PC-3 (cell line): ENCODE data around the gene ADAMTS17.

ENCODE experiments used
- EZH2 ChIP-seq: fragments of 300-600 bp; sonication (generic); IDR thresholded peaks from one replicate; pipeline ENCODE4 v1.6.1; 2017; ENCODE audit warnings: antibody characterized with exemption, mild to moderate bottlenecking, low read length; ENCODE audit not compliant: unreplicated experiment
- EZH2phosphoT487 ChIP-seq: fragments of 300-600 bp; sonication (generic); IDR thresholded peaks from 2 replicates; pipeline ENCODE4 v1.6.1; 2018; ENCODE audit warnings: mild to moderate bottlenecking, antibody characterized with exemption, low read length, borderline replicate concordance
- TF ChIP-seq, protein P1 (sequence below): fragments of 300-600 bp; sonication (generic); conservative IDR thresholded peaks from 2 replicates; pipeline ENCODE4 v1.5.1; 2017; ENCODE audit warnings: antibody characterized with exemption, low read depth, mild to moderate bottlenecking, low read length

DNA sequence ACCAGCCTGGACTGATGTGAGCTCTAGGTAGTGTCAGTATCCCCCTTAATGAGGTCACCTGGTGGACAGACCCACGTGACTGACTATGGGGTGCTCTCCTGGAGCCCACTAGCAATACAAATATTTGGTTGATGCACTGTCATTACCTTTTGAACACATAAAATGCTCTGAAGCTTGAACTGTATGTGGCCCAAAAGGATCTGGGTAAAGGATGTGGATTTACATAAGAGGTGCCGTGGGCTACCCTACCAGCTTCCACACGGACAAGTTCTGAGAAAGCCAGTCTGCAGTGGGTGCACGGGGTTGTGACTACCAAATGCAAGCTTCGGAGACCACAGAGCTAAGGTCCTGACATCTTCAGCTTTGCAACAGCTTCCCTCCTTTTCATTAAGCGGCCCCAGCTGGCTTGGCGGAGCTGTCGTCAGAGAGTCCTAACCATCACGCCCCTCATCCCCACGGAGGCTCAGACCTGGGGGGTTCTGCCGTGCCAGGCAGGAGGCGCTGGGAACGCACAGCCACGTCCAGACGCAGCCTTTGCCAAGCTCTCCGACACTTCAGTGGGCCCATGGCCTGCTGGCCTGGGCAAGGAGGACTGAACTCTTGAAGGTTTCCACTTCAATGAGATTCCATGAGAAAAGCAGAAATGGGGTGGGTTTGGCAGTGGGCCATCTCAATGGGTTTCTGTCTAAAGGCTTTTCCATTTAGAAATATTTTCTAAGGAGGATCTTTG is 228.3 kb downstream of the ADAMTS17 start:
- TF ChIP-seq, protein P1, sequence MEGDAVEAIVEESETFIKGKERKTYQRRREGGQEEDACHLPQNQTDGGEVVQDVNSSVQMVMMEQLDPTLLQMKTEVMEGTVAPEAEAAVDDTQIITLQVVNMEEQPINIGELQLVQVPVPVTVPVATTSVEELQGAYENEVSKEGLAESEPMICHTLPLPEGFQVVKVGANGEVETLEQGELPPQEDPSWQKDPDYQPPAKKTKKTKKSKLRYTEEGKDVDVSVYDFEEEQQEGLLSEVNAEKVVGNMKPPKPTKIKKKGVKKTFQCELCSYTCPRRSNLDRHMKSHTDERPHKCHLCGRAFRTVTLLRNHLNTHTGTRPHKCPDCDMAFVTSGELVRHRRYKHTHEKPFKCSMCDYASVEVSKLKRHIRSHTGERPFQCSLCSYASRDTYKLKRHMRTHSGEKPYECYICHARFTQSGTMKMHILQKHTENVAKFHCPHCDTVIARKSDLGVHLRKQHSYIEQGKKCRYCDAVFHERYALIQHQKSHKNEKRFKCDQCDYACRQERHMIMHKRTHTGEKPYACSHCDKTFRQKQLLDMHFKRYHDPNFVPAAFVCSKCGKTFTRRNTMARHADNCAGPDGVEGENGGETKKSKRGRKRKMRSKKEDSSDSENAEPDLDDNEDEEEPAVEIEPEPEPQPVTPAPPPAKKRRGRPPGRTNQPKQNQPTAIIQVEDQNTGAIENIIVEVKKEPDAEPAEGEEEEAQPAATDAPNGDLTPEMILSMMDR = no peak
- TF ChIP-seq EZH2 (no peak), EZH2phosphoT487 (no peak)
